Measurements from ENCODE around the gene BMAL1. TPM values are rescaled to one million over a fixed set of nuclear protein-coding genes. Genes with fewer than 3 reads are reported as not detected.
A peak's percentile ranks its signal among the peaks of the same experiment; 100 is the strongest.

Gene BMAL1
- total and polyA plus RNA-seq, 10 donors: 6.5 to 58.4 (median 36.4) TPM

- Histone ChIP-seq H3K4me1 (peaks cover 16 to 69% (median 43%) of the 10 kb centered on the region in 6 donors), H3K9me3 (no peaks in the 10 kb centered on the region), H3K4me3 (no peak overlapping the region), H3K27ac (no peak overlapping the region), H3K27me3 (replicated peaks in 1 of 7) (no peaks in the 10 kb centered on the region), H3K36me3 (peaks cover 0 to 38% (median 11%) of the 10 kb centered on the region in 6 donors)
- TF ChIP-seq POLR2A (IDR thresholded peaks at IDR 0.05) (no peak), POLR2AphosphoS5 (IDR thresholded peaks at IDR 0.05) (no peak), CTCF (IDR thresholded peaks at IDR 0.05 in 8 of 11, conservative IDR thresholded peaks at IDR 0.05 in 3 of 11) (no peak)
- DNase-seq: no peak
- intact Hi-C loops (cut with DNase I; ENCODE audit: low total_unique reads): no loop called here
- 85 to 90% (median 90%) methylated on average over 2 of the region's 2 CpGs for WGBS, 5 donors
Observed at GRCh38 chr11:13308704-13309103, 31.1 kb downstream of the BMAL1 start.

GRCh38 chr11:13309156-13309555 is 31.6 kb downstream of the BMAL1 start:
- Histone ChIP-seq H3K36me3 (peaks cover 0 to 40% (median 11%) of the 10 kb centered on the region in 6 donors), H3K9me3 (no peaks in the 10 kb centered on the region), H3K27ac (no peak overlapping the region), H3K4me3 (no peak overlapping the region), H3K4me1 (peaks cover 16 to 67% (median 38%) of the 10 kb centered on the region in 6 donors), H3K27me3 (replicated peaks in 1 of 7) (no peaks in the 10 kb centered on the region)
- TF ChIP-seq CTCF (IDR thresholded peaks at IDR 0.05 in 8 of 11, conservative IDR thresholded peaks at IDR 0.05 in 3 of 11) (no peak), POLR2AphosphoS5 (IDR thresholded peaks at IDR 0.05) (no peak), POLR2A (IDR thresholded peaks at IDR 0.05) (no peak)
- 95 to 97% (median 97%) methylated on average over 4 of the region's 4 CpGs for WGBS, 5 donors
- intact Hi-C loops (cut with DNase I; ENCODE audit: low total_unique reads): no loop called here
- DNase-seq: peak; percentile 22

- peaks cover 7 to 66% (median 31%) of the 10 kb centered on the region in 6 donors for H3K4me1 ChIP-seq
- no peak for DNase-seq
- no peak overlapping the region for H3K4me3 ChIP-seq
- intact Hi-C loops (cut with DNase I; ENCODE audit: low total_unique reads): no loop called here
- no peaks in the 10 kb centered on the region for H3K27me3 ChIP-seq (replicated peaks in 1 of 7)
- no peak overlapping the region for H3K27ac ChIP-seq
- H3K36me3 ChIP-seq: peaks cover 0 to 44% (median 11%) of the 10 kb centered on the region in 6 donors
- TF ChIP-seq POLR2AphosphoS5 (IDR thresholded peaks at IDR 0.05) (no peak), CTCF (IDR thresholded peaks at IDR 0.05 in 8 of 11, conservative IDR thresholded peaks at IDR 0.05 in 3 of 11) (no peak), POLR2A (IDR thresholded peaks at IDR 0.05) (no peak)
- WGBS, 5 donors: 94 to 99% (median 98%) methylated on average over 6 of the region's 6 CpGs
- no peaks in the 10 kb centered on the region for H3K9me3 ChIP-seq
Observed at GRCh38 chr11:13310443-13310842, 32.9 kb downstream of the BMAL1 start.

- H3K4me1 ChIP-seq: peaks cover under 1 to 66% (median 28%) of the 10 kb centered on the region in 6 donors
- no peak for DNase-seq
- no peaks in the 10 kb centered on the region for H3K9me3 ChIP-seq
- intact Hi-C loops (cut with DNase I; ENCODE audit: low total_unique reads): no loop called here
- H3K27me3 ChIP-seq (replicated peaks in 1 of 7): no peaks in the 10 kb centered on the region
- no peak overlapping the region for H3K27ac ChIP-seq
- TF ChIP-seq POLR2AphosphoS5 (IDR thresholded peaks at IDR 0.05) (no peak), POLR2A (IDR thresholded peaks at IDR 0.05) (no peak), CTCF (IDR thresholded peaks at IDR 0.05 in 8 of 11, conservative IDR thresholded peaks at IDR 0.05 in 3 of 11) (no peak)
- WGBS, 5 donors: 86 to 98% (median 90%) methylated on average over 3 of the region's 3 CpGs
- H3K36me3 ChIP-seq: peaks cover 0 to 46% (median 11%) of the 10 kb centered on the region in 6 donors
- no peak overlapping the region for H3K4me3 ChIP-seq
Observed at GRCh38 chr11:13311570-13311969, 34.0 kb downstream of the BMAL1 start.
